ENCODE measurements around the gene NUP62.

NUP62 gene

DNA sequence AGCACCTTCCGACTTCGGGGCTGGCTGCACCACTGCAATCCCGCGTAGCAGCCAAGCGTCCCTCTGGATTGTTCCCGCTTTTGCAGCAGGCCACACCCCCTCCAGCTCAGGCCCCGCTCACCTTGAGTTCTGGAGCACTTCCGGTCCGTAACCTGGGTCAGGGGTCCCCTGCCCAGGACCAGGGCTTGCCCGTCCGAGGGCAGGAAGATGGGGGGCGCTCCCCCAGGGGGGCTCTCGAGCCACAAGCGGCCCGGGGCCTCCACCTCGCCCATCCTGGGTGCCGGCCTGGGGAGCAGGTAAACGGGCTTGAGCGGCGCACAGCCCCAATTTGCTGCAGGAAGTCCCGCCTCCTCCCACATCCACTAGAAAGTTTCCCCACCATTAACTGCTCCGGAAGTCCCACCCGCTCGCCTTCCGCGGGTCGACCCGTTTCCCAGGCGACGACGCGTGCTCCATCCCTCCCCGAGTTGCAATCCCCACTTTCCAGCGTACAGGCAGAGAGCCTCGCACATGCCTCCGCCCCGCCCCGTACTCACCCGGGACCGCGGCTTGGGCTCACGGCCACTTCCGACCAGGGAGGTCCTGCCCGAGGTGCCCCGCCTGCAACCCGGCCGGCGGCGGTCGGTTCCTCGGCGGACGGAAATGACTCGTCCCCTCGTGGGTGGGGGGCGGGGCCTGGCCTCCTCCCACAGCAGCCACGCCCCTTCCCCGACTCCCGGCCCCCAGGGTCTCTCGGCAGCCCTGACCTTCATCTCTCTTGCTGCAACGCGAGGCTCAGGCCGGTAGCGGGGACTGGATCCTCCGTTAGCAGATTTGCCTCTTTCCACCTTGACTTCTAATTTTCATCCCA lies 62.1 kb downstream of the NUP62 start, which contains the start of gene PNKP:
PNKP (minus strand) TSS at position 644 of the 850 bp plus-strand sequence; CDS start at position 272, 372 bp downstream.
- DNase-seq (ENCODE audit: low spot score): peak; percentile 85

DNA sequence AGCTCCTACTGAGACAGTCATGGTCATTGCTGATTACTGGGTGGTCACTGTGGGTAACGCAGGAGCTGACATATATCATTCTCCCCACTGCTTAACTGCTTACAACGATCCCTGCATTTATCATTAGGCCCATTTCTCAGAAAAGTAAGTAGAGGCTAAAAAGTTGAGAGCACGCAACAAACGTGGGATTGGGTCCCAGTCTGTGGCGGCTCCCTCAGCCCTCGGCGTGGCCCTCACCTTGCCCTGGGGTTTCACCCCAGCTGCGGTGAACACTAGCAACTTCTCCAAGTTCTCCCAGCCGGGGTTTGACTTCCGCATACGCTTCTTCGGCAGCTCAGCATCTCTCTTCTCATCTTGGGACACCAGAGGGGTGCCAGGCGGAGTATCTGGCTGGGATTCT lies 64.4 kb downstream of the NUP62 start:
- DNase-seq (ENCODE audit: low spot score): no peak

- DNase-seq (ENCODE audit: low spot score): no peak
Measured at GRCh38 chr19:49863935-49864320, 65.4 kb downstream of the NUP62 start.

DNA sequence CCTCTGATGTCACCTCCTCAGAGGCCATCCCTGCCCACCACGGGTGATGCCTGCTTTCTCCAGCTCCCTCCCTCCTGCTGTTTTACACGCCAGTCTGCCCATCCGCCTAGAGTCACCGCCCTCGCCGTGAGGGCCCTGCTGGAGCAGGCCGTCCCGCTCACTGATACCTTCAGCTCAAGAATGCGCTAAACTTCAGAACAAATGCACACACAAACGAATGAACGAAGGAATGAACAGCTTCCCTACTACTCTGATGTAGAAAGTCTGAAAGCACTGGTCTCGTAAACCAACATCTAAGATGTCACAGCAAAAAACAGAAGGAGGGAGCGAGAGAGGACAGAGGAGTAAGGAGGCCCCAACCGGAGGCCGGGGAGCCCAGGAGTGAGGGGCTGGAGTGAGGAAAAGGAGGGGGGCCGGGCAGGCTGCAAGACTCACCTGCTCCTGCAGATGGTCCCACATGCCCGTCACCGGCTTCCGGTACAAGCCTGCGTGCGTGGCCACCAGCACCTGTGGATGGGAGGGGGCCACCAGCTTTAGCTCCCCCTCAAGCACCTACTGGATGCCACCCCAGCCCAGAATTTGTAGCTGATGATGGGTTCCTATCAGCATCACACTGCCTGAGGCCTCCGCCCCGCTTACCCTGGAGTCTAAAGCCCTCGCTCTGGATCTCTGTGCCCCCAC lies 65.9 kb downstream of the NUP62 start:
- no peak for DNase-seq (ENCODE audit: low spot score)

GRCh38 chr19:49862391-49863253 lies 66.7 kb downstream of the NUP62 start:
- DNase-seq (ENCODE audit: low spot score): no peak

DNA sequence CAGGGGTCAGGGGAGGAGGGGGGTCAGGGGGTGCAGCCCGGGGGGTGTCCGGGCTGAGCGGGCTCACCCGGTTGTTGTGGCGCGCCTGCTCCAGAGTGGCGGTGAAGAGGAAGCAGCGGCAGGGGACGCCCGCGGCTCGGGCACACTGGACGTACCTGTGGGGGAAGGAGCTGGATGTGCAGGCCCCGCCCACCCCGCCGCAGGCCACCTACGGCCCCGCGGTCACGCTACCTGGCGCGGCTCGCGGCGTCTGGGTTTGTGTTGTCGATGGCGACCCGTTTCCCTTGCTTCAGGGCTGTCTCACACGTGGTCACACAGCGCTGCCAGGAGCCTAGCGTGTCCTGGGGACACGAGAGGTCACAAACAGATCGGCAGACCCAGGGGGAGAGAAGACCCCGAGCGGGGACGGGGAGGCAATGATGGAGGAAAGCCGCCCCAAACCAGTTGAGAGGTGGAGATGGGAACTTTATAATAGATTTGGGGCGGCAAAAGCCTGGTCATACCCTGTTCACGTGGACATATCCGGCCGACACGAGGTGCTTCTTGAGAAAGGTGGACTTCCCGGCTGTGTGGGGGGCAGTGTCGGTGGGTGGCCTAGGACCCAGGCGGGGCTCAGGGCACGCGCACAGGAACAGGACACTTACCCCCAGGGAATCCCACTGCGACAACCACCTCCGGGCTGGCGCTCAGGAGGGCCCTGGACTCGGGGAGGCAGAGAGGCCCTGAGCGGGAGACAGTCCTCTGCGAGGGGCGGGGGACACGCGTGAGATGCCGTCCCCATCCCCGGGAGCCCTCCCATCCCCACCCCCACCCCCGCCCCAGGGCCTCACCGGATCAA lies 67.5 kb downstream of the NUP62 start:
- DNase-seq (ENCODE audit: low spot score): no peak

GRCh38 chr19:49861107-49861506 lies 68.2 kb downstream of the NUP62 start:
- DNase-seq (ENCODE audit: low spot score): no peak

DNA sequence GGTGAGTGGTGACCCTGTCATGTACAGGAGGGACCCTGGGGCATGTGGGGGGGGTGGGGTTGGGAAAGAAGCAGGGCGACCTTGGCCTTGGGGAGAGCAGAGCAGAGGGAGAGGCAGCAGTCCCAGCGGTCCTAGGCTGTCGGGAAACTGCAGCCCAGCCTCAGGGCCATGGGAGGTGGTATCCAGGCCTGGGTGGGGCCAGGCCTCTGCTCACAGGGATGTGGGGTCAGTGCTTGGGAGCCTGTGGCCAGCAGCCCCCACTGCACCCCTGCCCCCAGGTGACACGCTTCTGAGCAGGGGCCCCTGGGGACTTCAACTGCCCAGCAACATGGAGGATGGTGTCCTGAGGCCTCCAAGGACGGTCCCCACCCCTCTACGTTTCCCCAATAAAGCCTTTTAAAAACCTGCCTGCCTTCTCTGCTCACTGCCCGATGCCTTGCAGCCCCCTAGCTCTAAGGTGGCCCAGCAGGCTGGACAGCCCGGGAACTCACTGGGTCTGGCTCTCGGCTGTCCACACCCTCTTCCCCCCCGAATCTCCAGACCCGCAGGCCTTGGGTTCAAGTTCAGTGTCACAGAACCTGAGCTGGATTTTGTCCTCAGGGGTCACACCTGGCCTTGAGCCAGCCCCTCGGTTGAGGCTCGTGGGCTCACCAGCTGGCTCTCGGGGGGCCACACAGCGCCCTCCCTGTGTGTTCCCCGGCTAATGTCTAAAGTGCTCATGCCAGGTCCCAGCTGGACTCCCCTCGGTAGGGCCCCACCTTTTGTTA lies 68.8 kb downstream of the NUP62 start:
- DNase-seq (ENCODE audit: low spot score): no peak

GRCh38 chr19:49859682-49860335 lies 69.5 kb downstream of the NUP62 start:
- DNase-seq (ENCODE audit: low spot score): no peak

- no peak for DNase-seq (ENCODE audit: low spot score)
Measured at GRCh38 chr19:49858088-49858985, 71.0 kb downstream of the NUP62 start.

GRCh38 chr19:49857838-49858087 lies 71.5 kb downstream of the NUP62 start:
- DNase-seq (ENCODE audit: low spot score): no peak

DNA sequence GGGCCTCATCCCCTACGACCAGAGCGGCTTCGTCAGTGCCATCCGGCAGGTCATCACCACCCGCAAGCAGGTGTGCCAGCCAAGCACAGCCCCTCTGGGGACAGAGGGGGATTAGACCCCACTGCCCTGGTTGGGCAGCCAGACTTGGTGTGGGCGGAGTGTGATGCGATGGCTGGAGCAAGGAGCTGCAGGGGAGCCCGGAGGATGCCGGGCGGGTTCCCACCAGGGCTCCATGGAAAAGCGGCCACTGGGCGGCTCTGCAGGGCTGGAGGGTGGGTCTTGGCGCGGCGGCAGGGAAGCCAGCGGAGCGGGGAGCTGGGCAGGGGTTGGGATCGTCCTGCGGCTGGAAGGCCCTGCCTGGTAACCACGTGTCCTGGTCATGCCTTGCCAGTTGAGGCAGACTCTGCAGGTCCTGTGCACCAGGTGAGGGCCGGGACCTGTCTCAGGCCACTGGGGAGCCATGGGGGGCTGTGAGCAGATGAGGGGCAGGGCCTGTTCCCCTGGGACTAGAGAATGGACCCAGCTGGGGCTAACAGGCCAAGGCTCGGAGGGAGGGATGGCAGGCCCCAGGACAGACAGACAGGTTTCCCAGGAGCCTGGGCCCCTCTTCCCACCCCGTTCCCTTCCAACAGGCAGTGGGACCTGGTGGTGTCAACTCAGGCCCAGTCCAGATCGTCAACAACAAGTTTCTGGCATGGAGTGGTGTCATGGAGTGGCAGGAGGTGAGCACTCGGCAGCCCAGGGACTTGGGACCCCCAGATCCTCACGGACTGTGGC lies 72.1 kb downstream of the NUP62 start:
- DNase-seq (ENCODE audit: low spot score): no peak
